Keratinocyte (primary cell): ENCODE results near the gene SUMO4. TPM values are rescaled to one million over a fixed set of nuclear protein-coding genes. Genes with fewer than 3 reads are reported as not detected.

Experiments used
- DNase-seq: peaks from one replicate; pipeline ENCODE4 v3.0.0-alpha.2; 2011; ENCODE audit warnings: low read depth, missing footprints, low spot score
- FAIRE-seq: peaks from 2 replicates; lab custom pipeline; 2011; peaks lifted over from hg19 to GRCh38; lab: Jason Lieb, UNC
- H2AFZ ChIP-seq: 2 replicates; pipeline ENCODE4 v1.6.0; 2012; ENCODE audit warnings: low read length, control low read depth, inconsistent platforms; ENCODE audit not compliant: control insufficient read depth
- H3K27ac ChIP-seq: 2 replicates; pipeline ENCODE4 v1.5.1; 2011; ENCODE audit warnings: low read length; ENCODE audit not compliant: control insufficient read depth, insufficient read depth
- H3K27me3 ChIP-seq: 3 replicates; pipeline ENCODE4 v1.6.0; 2011; ENCODE audit warnings: low read length; ENCODE audit not compliant: control insufficient read depth, insufficient read depth; ENCODE audit errors: extremely low read depth
- H3K36me3 ChIP-seq, 2 experiments: 2 replicates in 1 of 2; 3 replicates in 1 of 2; pipeline ENCODE4 v1.5.1; 2011; ENCODE audit warnings: low read length in 2 of 2, mild to moderate bottlenecking in 1 of 2; ENCODE audit not compliant: control insufficient read depth in 2 of 2, insufficient read depth in 2 of 2; ENCODE audit errors: extremely low read depth in 1 of 2
- H3K4me1 ChIP-seq: 3 replicates; pipeline ENCODE4 v1.5.1; 2011; ENCODE audit warnings: low read length; ENCODE audit not compliant: control insufficient read depth, insufficient read depth; ENCODE audit errors: extremely low read depth
- H3K4me2 ChIP-seq: 3 replicates; pipeline ENCODE4 v1.6.0; 2011; ENCODE audit warnings: low read depth, low read length; ENCODE audit not compliant: control insufficient read depth, insufficient read depth; ENCODE audit errors: extremely low read depth
- H3K4me3 ChIP-seq, 3 experiments: fragments of 200-600 bp in 1 of 3; sonication (generic) in 1 of 3; 2 replicates in 2 of 3; 3 replicates in 1 of 3; pipeline ENCODE4 v1.5.1; 2011 to 2016; ENCODE audit warnings: low read length in 3 of 3, mild to moderate bottlenecking in 3 of 3, control low read depth in 2 of 3, inconsistent platforms in 1 of 3, low read depth in 1 of 3, mixed read lengths in 1 of 3, mixed run types in 1 of 3, moderate library complexity in 1 of 3; ENCODE audit not compliant: control insufficient read depth in 2 of 3, insufficient read depth in 2 of 3; ENCODE audit errors: extremely low read depth in 1 of 3
- H3K79me2 ChIP-seq: 2 replicates; pipeline ENCODE4 v1.6.0; 2012; ENCODE audit warnings: low read length; ENCODE audit not compliant: control insufficient read depth, insufficient read depth
- H3K9ac ChIP-seq: 3 replicates; pipeline ENCODE4 v1.6.0; 2011; ENCODE audit warnings: low read length; ENCODE audit not compliant: control insufficient read depth, insufficient read depth; ENCODE audit errors: extremely low read depth
- H3K9me1 ChIP-seq: 3 replicates; pipeline ENCODE4 v1.6.0; 2011; ENCODE audit warnings: low read length; ENCODE audit not compliant: control insufficient read depth, insufficient read depth; ENCODE audit errors: extremely low read depth
- H3K9me3 ChIP-seq: 2 replicates; pipeline ENCODE4 v1.5.1; 2012; ENCODE audit warnings: low read depth, low read length; ENCODE audit not compliant: control insufficient read depth
- H4K20me1 ChIP-seq: 3 replicates; pipeline ENCODE4 v1.6.0; 2011; ENCODE audit warnings: low read length; ENCODE audit not compliant: control insufficient read depth, insufficient read depth; ENCODE audit errors: extremely low read depth
- CTCF ChIP-seq, 3 experiments: IDR thresholded peaks in 1 of 3; conservative IDR thresholded peaks in 1 of 3; optimal IDR thresholded peaks in 1 of 3; 2 replicates in 2 of 3; 3 replicates in 1 of 3; pipeline versions ENCODE3 to v1.5.1; 2011; ENCODE audit warnings: low read length in 3 of 3, mild to moderate bottlenecking in 3 of 3, moderate library complexity in 2 of 3, control low read depth in 1 of 3, inconsistent platforms in 1 of 3; ENCODE audit not compliant: insufficient read depth in 2 of 3; ENCODE audit errors: extremely low read depth in 1 of 3
- EZH2 ChIP-seq: IDR thresholded peaks from one replicate; pipeline ENCODE4 v1.6.1; 2012; ENCODE audit warnings: inconsistent platforms, mild to moderate bottlenecking, low read length, moderate library complexity
- dilution Hi-C: fragments of 300-500 bp; cut with MboI; formaldehyde crosslinking; loops from one replicate; pipeline ENCODE4 v1.7.0; 2020; ENCODE audit warnings: low sequenced_read_pairs; ENCODE audit not compliant: extremely low pct_ligation_motif_present
- polyA plus RNA-seq, 5 experiments: library from polyadenylated mRNA; depleted of rRNA in 3 of 5; stranded (reverse) in 3 of 5; stranded (forward) in 1 of 5; unstranded in 1 of 5; fragments of >200 nt; gene quantifications; 1 replicate in 1 of 5; 2 replicates in 3 of 5; 3 replicates in 1 of 5; pipeline versions ENCODE4 v1.2.1 to v1.2.3, GENCODE V29; 2011 to 2012; ENCODE audit warnings: missing spikeins in 2 of 5, low read depth in 1 of 5, low replicate concordance in 1 of 5

SUMO4 gene
- polyA plus RNA-seq, 1 donor (not counting 4 experiments of a cell fraction or from before 2014, with no cell fraction given), result 0.09 TPM

GRCh38 chr6:149356081-149356750 lies 43.8 kb upstream of the SUMO4 start:
- no peak overlapping the region for H3K27ac ChIP-seq
- dilution Hi-C loops, result no loop called here
- FAIRE-seq, result no peak
- H3K27me3 ChIP-seq, result no peaks in the 10 kb centered on the region
- H2AFZ ChIP-seq, result no peak overlapping the region
- no peak overlapping the region for H3K4me3 ChIP-seq
- peaks cover 0 to 1% of the 10 kb centered on the region in 2 experiments for H3K36me3 ChIP-seq
- no peaks in the 10 kb centered on the region for H4K20me1 ChIP-seq
- DNase-seq, result no peak
- H3K4me1 ChIP-seq, result no peaks in the 10 kb centered on the region
- H3K9me3 ChIP-seq, result no peaks in the 10 kb centered on the region
- no peak overlapping the region for H3K4me2 ChIP-seq
- no peaks in the 10 kb centered on the region for H3K9me1 ChIP-seq
- no peak for TF ChIP-seq CTCF (optimal IDR thresholded peaks at IDR 0.05 in 1 of 3, IDR thresholded peaks at IDR 0.05 in 1 of 3, conservative IDR thresholded peaks at IDR 0.05 in 1 of 3; ENCODE audit: extremely low read depth in 1 of 3, insufficient read depth in 2 of 3, low read length in 3 of 3)
- no peak for TF ChIP-seq EZH2
- H3K79me2 ChIP-seq, result peaks cover 82% of the 10 kb centered on the region
- no peak overlapping the region for H3K9ac ChIP-seq

GRCh38 chr6:149357726-149358538 lies 42.1 kb upstream of the SUMO4 start:
- H3K4me2 ChIP-seq, result no peak overlapping the region
- H3K4me3 ChIP-seq, result no peak overlapping the region
- FAIRE-seq, result no peak
- H3K79me2 ChIP-seq, result peaks cover 81% of the 10 kb centered on the region
- H3K9me1 ChIP-seq, result no peaks in the 10 kb centered on the region
- peaks cover 0 to 1% of the 10 kb centered on the region in 2 experiments for H3K36me3 ChIP-seq
- no peak for TF ChIP-seq CTCF (optimal IDR thresholded peaks at IDR 0.05 in 1 of 3, IDR thresholded peaks at IDR 0.05 in 1 of 3, conservative IDR thresholded peaks at IDR 0.05 in 1 of 3; ENCODE audit: extremely low read depth in 1 of 3, insufficient read depth in 2 of 3, low read length in 3 of 3)
- no peak for TF ChIP-seq EZH2
- H3K9ac ChIP-seq, result no peak overlapping the region
- no peak for DNase-seq
- no peak overlapping the region for H3K27ac ChIP-seq
- H2AFZ ChIP-seq, result no peak overlapping the region
- no peaks in the 10 kb centered on the region for H3K27me3 ChIP-seq
- H3K9me3 ChIP-seq, result no peaks in the 10 kb centered on the region
- peaks cover 6% of the 10 kb centered on the region for H3K4me1 ChIP-seq
- no peaks in the 10 kb centered on the region for H4K20me1 ChIP-seq
- dilution Hi-C loops, result no loop called here
